ENCODE measurements around the gene CCDC192. TPM values are rescaled to one million over a fixed set of nuclear protein-coding genes. Genes with fewer than 3 reads are reported as not detected.

Gene CCDC192
- total RNA-seq, 4 donors from 2014 or later, result 0.35 to 1.3 TPM; not detected in 2

- Histone ChIP-seq H3K36me3 (no peaks in the 10 kb centered on the region), H3K4me3 (no peak overlapping the region), H3K4me1 (no peaks in the 10 kb centered on the region), H3K9me3 (no peaks in the 10 kb centered on the region), H3K27ac (no peak overlapping the region), H3K27me3 (no peaks in the 10 kb centered on the region)
- DNase-seq, result no peak
- TF ChIP-seq CTCF (IDR thresholded peaks at IDR 0.05) (no peak), POLR2A (IDR thresholded peaks at IDR 0.05) (no peak)
- intact Hi-C loops (cut with DNase I; ENCODE audit: low total_unique reads), result no loop called here
Observed at GRCh38 chr5:127979475-127979874, 276.3 kb downstream of the CCDC192 start.

- no peak for DNase-seq
- H3K36me3 ChIP-seq, result no peaks in the 10 kb centered on the region
- no peaks in the 10 kb centered on the region for H3K4me1 ChIP-seq
- intact Hi-C loops (cut with DNase I; ENCODE audit: low total_unique reads), result no loop called here
- no peaks in the 10 kb centered on the region for H3K9me3 ChIP-seq
- no peak overlapping the region for H3K4me3 ChIP-seq
- no peaks in the 10 kb centered on the region for H3K27me3 ChIP-seq
- no peak overlapping the region for H3K27ac ChIP-seq
- TF ChIP-seq POLR2A (IDR thresholded peaks at IDR 0.05) (no peak), CTCF (IDR thresholded peaks at IDR 0.05) (no peak)
Observed at GRCh38 chr5:127980843-127981242, 277.7 kb downstream of the CCDC192 start.

DNA sequence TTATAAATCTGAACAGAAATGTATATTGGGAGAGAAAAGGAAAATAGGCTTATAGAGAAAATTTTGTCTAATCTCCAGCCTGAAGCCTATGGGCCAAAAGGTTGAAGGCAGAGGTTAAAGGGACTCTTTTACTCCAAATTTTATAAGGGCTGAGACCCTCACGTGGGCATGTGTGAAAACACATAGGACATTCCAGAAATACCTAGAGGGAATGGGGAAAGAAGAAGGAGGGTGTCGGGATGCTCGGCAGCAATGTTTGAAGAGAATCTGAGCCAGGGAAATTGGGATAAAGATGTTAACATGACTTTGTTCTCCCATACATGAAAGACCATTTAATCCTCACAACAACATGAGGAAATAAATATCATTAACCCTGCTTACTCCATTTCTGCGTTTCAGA, 278.3 kb downstream of the CCDC192 start:
- Histone ChIP-seq H3K27ac (no peak overlapping the region), H3K4me1 (no peaks in the 10 kb centered on the region), H3K27me3 (no peaks in the 10 kb centered on the region), H3K36me3 (no peaks in the 10 kb centered on the region), H3K9me3 (no peaks in the 10 kb centered on the region), H3K4me3 (no peak overlapping the region)
- TF ChIP-seq CTCF (IDR thresholded peaks at IDR 0.05), result no peak
- no peak for TF ChIP-seq POLR2A (IDR thresholded peaks at IDR 0.05)
- DNase-seq, result no peak
- intact Hi-C loops (cut with DNase I; ENCODE audit: low total_unique reads), result no loop called here

- Histone ChIP-seq H3K27ac (no peak overlapping the region), H3K36me3 (no peaks in the 10 kb centered on the region), H3K9me3 (no peaks in the 10 kb centered on the region)
Observed at GRCh38 chr5:127985811-127986325, 282.7 kb downstream of the CCDC192 start.

More at GRCh38 chr5:127985811-127986325, 282.7 kb downstream of the CCDC192 start:
- no peaks in the 10 kb centered on the region for H3K27me3 ChIP-seq
- no peak for TF ChIP-seq POLR2A (IDR thresholded peaks at IDR 0.05)
- TF ChIP-seq CTCF (IDR thresholded peaks at IDR 0.05), result no peak
- intact Hi-C loops (cut with DNase I; ENCODE audit: low total_unique reads), result no loop called here
- H3K4me3 ChIP-seq, result no peak overlapping the region
- no peak for DNase-seq
- H3K4me1 ChIP-seq, result no peaks in the 10 kb centered on the region
